ENCODE measurements around the gene ABR. TPM values are rescaled to one million over a fixed set of nuclear protein-coding genes. Genes with fewer than 3 reads are reported as not detected.

Gene ABR
- total RNA-seq, 1 donor from 2014 or later, result 158 TPM

DNA sequence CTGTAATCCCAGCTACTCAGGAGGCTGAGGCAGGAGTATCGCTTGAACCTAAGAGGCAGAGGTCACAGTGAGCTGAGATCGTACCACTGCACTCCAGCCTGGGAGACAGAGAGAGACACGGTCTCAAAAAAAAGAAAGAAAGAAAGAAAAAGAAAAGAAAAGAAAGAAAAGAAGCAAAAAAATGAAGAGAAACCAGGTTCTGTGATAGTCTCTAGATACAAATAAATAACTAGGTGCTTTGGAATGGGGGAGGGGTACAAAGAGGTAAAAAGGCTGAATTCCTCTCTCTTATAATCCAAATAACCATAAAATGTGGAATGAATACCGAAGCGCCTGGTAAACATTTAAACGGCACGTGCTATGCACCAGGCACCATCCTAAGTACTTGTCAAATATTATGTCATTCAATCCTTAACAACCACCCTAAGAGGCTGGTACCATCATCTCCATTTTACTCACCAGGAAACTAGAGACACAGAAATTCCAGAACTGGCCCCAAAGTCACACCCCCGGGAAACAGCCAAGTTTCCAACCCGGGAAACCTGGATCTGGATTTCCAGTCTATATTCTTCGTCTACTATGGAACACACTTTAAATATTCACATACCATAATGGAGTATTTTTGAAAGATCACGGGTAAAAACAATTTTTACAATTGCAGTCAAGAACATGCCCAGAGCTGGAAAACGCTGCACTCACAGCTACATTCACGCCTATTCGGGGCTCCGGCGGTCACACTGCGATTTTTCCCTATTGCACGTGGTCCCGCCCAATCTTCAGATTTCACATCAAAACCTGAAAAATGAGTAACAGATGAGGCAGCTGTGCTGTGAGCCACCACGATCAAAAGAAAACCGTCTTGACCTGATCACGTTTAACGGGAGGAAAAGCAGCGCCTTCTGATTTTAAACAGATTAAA lies 210.7 kb downstream of the ABR start:
- intact Hi-C loops (cut with DNase I), result no loop called here
- DNase-seq (ENCODE audit: low spot score), result no peak

DNA sequence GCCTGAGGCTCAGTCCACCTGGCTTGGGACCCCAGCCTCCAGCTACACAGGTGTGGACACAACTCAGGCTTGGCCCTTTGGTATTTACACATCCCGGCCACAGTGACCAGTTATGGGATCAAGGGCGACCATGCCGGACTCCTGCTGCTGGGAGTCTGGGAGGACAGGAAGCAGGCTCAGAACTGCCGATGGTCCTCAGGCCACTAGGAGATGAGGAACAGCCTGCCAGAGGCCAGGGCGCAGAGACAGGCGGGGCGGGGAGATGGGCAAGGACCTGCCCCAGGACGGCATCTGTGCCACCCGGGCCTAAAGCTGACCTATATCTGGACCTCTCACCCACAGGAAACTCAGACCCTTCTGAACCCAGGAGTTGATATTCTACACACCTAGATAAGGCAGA lies 212.7 kb downstream of the ABR start:
- intact Hi-C loops (cut with DNase I), result no loop called here
- no peak for DNase-seq (ENCODE audit: low spot score)

DNA sequence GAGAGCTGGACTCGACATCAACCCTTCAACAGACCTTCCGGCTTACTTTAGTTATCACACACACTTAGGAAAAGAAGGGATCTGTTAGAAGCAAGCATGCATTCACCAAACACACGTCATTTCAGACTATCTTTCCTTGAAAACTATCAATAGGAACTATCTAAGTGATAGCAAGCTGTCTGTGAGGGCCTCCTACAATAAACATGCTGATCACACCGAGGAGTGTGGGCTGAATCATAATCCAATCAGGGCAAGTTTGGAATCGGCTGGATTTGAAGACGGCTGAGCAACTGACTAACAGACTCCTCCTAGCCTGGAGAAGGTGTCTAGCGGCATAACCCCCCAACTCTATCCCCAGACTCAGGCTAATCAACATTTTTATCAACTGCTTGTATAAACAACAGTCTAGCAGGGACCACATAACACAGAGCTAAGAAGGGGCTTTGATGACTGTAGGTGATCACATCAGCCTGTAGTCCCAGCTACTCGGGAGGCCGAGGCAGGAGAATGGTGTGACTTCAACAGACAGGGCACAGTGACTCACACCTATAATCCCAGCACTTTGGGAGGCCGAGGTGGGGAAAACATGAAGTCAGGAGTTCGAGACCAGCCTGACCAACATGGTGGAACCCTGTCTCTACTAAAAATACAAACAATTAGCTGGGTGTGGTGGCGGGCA lies 214.3 kb downstream of the ABR start:
- DNase-seq (ENCODE audit: low spot score), result no peak
- intact Hi-C loops (cut with DNase I), result no loop called here

DNA sequence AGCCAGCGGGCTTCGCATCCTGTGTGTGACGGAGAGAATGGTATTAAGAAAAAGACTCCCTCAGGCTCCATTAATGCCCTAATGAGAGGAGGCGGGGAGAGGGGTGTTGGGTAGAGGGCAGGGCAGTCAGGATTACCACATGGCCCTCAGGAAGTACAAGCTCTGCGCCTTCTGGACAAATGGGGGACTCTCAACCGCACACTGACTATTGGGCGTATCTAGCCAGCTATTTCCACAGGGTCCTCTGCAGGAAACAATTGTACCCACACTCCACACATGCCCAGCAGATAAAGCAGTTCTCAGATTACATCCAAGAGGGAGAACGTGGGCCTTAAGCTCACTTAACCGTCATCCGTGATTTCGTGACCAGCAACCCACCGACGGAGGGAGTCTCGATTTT lies 214.9 kb downstream of the ABR start:
- intact Hi-C loops (cut with DNase I), result no loop called here
- no peak for DNase-seq (ENCODE audit: low spot score)

DNA sequence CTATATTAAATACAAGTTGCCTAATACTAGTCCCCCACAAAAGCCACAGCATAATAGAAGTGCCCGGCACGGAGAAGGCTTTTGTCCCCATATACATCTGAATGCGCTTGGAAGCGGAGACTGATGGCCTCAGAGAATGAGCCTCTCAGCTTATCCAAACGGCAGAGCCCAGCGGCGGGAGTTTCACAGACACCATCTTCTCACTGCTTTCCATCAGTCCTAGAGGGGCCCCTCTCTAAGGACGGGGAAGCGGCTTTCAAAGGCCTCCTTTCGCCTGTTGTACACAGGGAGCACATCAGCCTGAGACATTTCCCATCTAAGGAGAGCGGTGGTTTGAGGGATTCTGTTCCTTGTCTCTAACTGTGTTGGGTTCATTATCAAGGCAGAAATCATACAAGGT lies 217.1 kb downstream of the ABR start:
- DNase-seq (ENCODE audit: low spot score), result no peak
- intact Hi-C loops (cut with DNase I), result no loop called here

DNA sequence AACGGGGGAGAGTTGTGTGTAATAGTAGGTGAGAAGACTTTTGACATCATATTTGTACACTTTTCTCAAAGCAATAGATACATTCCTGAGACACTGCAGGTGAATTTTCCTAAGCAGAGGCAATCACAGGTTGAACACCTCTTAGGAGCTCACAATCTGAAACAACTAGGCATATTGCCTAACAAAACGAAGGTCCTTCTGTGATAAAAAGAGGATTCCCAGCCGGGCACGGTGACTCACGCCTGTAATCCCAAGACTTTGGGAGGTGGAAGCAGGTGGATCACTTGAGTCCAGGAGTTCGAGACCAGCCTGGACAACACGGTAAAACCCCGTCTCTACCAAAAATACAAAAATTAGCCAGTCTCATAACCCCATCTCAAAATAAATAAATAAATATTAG lies 217.6 kb downstream of the ABR start:
- intact Hi-C loops (cut with DNase I), result no loop called here
- no peak for DNase-seq (ENCODE audit: low spot score)

DNA sequence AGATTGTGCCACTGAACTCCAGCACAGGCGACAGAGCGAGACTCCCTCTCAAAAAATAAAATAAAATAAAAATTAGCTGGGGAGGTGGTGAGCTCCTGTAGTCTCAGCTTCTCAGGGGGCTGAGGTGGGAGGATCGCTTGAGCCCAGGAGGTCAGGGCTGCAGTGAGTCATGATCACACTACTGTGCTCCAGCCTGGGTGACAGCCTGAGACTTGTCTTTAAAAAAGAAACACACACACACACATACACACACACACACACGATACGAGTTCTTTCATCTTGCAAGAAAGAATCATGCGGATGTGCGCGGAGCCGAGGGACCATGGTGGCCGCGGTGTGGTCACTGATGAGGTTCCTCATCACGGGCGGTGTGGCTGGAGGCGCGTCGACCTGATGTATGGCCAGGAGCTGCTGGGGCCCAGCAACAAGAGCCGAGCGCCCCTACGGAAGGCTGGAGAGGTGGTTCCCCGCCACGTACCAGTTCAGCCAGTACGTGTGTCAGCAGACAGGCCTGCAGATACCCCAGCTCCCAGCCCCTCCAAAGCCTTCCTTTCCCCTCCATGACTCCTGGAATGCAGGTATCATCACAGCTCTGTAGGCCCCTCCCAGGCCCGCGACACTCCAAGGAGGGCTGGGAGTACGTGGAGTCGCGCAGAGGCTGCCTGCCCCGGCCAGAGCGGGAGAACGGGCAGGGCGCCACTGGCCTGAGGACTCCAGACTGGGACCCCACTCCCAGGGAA lies 220.9 kb downstream of the ABR start:
- no peak for DNase-seq (ENCODE audit: low spot score)
- intact Hi-C loops (cut with DNase I), result no loop called here

DNA sequence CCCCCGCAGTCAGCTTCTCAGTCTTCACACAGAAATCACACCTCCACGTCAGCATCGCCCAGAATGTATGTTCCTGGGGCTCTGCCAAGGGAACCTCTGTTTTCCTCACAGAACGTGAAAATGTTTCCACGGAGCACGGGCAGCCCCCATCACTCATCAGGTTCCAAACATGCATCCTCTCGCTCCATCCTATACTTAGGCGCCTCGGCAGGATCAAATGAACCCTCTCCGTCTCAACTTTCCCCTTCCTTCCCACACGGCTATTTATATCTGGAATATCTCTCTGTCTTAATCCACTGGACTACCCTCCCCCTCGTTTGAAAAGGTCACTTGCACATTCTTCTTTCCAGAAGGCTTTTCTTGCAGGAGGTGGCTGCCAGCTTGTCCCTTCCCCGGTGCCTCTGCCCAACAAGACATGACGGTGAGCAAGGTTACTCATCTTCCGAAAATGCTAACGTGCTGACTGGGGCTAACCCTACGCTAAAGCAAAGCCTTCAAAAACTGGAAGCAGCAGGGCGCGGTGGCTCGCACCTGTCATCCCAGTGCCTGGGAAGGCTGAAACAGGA lies 221.8 kb downstream of the ABR start:
- DNase-seq (ENCODE audit: low spot score), result peak; percentile 51
- intact Hi-C loops (cut with DNase I), result no loop called here

DNA sequence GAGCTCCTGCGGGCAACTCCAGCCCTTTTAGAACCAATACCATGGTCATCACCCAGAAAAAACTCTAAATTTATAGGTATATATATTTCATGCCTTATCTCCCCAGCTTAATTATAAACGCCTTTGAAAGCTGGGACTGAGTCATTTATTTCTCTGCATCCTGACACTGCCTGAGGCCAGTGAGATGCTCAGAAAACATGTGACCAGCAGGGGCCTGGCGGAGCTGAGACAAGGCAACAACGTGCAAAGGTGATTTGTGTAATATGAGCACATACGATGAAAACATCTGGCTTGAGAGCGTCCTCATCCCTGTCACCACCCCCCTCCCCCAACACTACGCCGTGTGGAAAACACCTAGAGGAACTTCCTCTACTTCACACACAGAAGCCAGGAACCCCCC lies 222.9 kb downstream of the ABR start:
- intact Hi-C loops (cut with DNase I), result no loop called here
- peak; percentile 19 for DNase-seq (ENCODE audit: low spot score)

DNA sequence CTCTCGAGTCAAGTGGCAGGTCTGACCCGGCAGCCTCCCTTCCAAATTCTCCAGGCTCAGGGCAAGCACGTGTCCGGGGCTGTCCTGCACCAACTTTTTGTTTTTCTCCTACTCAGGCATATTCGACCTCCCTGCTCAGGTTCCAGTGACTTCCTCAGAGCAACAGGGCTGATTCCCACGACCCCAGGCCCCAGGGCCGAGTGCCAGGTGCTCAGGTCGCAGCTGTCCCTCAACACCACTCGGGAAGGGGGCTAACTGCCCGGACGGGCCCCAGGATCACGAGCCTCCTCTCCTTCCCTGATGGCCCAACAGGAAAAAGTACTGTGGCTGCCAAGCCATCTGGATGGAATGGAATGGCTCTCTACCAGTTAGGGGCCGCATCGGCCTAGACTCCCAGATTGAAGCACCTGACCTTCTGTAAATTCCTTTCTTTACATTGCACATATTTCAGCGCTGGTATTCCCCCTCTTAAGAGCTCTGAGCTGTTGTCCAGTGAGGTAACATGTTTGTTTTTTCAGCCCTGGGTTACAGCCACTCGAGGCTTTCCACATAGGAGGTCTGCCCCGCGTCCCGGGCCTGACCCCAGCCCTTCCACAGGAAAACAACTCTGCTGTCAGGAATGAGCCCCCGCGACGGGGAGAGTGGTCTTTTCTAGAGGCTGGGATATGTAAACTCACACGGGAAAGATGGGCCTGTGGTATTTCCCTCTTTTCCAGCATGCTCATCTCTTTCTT lies 225.2 kb downstream of the ABR start:
- intact Hi-C loops (cut with DNase I), result no loop called here
- DNase-seq (ENCODE audit: low spot score), result no peak

DNA sequence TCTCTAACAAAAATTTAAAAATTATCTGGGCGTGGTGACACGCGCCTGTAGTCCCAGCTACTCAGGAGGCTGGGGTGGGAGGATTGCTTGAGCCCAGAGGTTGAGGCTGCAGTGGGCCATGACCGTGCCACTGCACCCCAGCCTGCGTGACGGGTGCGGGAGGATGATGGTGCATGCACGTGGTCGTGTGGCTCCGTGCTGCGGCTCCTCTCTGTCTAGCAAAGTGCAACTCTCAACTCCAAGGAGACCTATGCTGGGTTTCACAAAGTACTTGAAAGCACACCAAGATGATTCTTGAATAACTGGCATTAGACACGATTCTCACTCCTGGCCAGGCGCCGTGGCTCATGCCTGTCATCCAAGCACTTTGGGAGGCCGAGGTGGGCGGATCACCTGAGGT lies 226.0 kb downstream of the ABR start:
- intact Hi-C loops (cut with DNase I), result no loop called here
- no peak for DNase-seq (ENCODE audit: low spot score)

Small RNA genes within 50 kb of the gene (microRNA-seq; reads per million reads assigned to microRNA genes)
- not detected for gene MIR3183

Other genes with a start within 250 kb of the ABR start
- 14.3 TPM for gene NXN, start 200.2 kb downstream of the ABR start, total RNA-seq
- gene TIMM22, start 182.9 kb downstream of the ABR start, total RNA-seq, result 17.8 TPM
- not detected for gene BHLHA9, start 90.5 kb upstream of the ABR start, total RNA-seq
- 0.65 TPM for gene TRARG1, start 99.7 kb upstream of the ABR start, total RNA-seq
- 582 TPM for gene YWHAE, start 220.2 kb upstream of the ABR start, total RNA-seq

Measured in cardiac septum (tissue), 1 donor.